H1 (cell line): ENCODE measurements around the gene PPY. TPM values are rescaled to one million over a fixed set of nuclear protein-coding genes. Genes with fewer than 3 reads are reported as not detected.

ENCODE experiments used
- CTCF ChIA-PET: fragments of 300-600 bp; sonication (Branson Sonifier 250); formaldehyde crosslinking; loops from one replicate; lab custom pipeline; 2021; ENCODE audit not compliant: partially characterized antibody; lab: Charles Lee
- POLR2A ChIA-PET: fragments of 300-600 bp; sonication (Branson Sonifier 250); formaldehyde crosslinking; loops from one replicate; lab custom pipeline; 2021; ENCODE audit warnings: inconsistent platforms; ENCODE audit not compliant: partially characterized antibody; lab: Charles Lee
- DNase-seq, 2 experiments: peaks; one replicate each; pipeline versions ENCODE4 v3.0.0 to v3.0.0-alpha.2; 2010 to 2022; ENCODE audit warnings: low spot score in 2 of 2, low read depth in 1 of 2, mixed read lengths in 1 of 2
- FAIRE-seq: peaks from 2 replicates; lab custom pipeline; 2011; peaks lifted over from hg19 to GRCh38; lab: Jason Lieb, UNC
- H2AFZ ChIP-seq: 2 replicates; pipeline ENCODE4 v1.8.1; 2012; ENCODE audit warnings: low read length, inconsistent platforms
- H2AK5ac ChIP-seq: 2 replicates; pipeline ENCODE4 v1.6.1; 2013; ENCODE audit warnings: low read depth, low read length
- H2BK120ac ChIP-seq: replicated peaks from 2 replicates; pipeline ENCODE3; 2013; ENCODE audit warnings: low read depth, low read length, inconsistent platforms
- H2BK12ac ChIP-seq: 2 replicates; pipeline ENCODE4 v1.6.1; 2013; ENCODE audit warnings: low read depth, low read length
- H2BK15ac ChIP-seq: 2 replicates; pipeline ENCODE4 v1.6.1; 2013; ENCODE audit warnings: low read length
- H2BK20ac ChIP-seq: 2 replicates; pipeline ENCODE4 v1.6.1; 2013; ENCODE audit warnings: low read length
- H2BK5ac ChIP-seq: 2 replicates; pipeline ENCODE4 v1.6.1; 2013; ENCODE audit warnings: low read depth, low read length
- H3K14ac ChIP-seq: 2 replicates; pipeline ENCODE4 v1.6.1; 2013; ENCODE audit warnings: inconsistent platforms; ENCODE audit not compliant: insufficient read length
- H3K18ac ChIP-seq: 2 replicates; pipeline ENCODE4 v1.6.1; 2013; ENCODE audit warnings: low read length; ENCODE audit errors: extremely low read depth
- H3K23ac ChIP-seq: 2 replicates; pipeline ENCODE4 v1.6.1; 2013; ENCODE audit warnings: inconsistent platforms; ENCODE audit not compliant: insufficient read length
- H3K23me2 ChIP-seq: 2 replicates; pipeline ENCODE4 v1.6.1; 2013; ENCODE audit warnings: low read depth, low read length
- H3K27ac ChIP-seq: 2 replicates; pipeline ENCODE4 v1.6.1; 2011; ENCODE audit warnings: low read depth, low read length, inconsistent platforms
- H3K27me3 ChIP-seq, 4 experiments: replicated peaks in 1 of 4; 1 replicate in 1 of 4; 2 replicates in 3 of 4; pipeline versions ENCODE4 v1.6.1 to v1.8.1; 2011 to 2013; ENCODE audit warnings: low read length in 3 of 4, mild to moderate bottlenecking in 3 of 4, inconsistent platforms in 2 of 4, mixed read lengths in 2 of 4, moderate library complexity in 1 of 4; ENCODE audit not compliant: control insufficient read depth in 3 of 4, insufficient read depth in 3 of 4; ENCODE audit errors: extremely low read depth in 1 of 4
- H3K36me3 ChIP-seq, 4 experiments: 2 replicates each; pipeline versions ENCODE4 v1.6.1 to v1.8.1; 2011 to 2013; ENCODE audit warnings: mild to moderate bottlenecking in 4 of 4, low read length in 3 of 4, moderate library complexity in 2 of 4, control low read depth in 1 of 4, inconsistent platforms in 1 of 4; ENCODE audit not compliant: insufficient read depth in 4 of 4, control insufficient read depth in 2 of 4
- H3K4ac ChIP-seq: replicated peaks from 2 replicates; pipeline ENCODE3; 2013; ENCODE audit warnings: low read length, low read depth, mixed read lengths, inconsistent platforms; ENCODE audit not compliant: insufficient read length
- H3K4me1 ChIP-seq, 4 experiments: replicated peaks in 1 of 4; 1 replicate in 1 of 4; 2 replicates in 3 of 4; pipeline versions ENCODE4 v1.6.1 to v1.8.1; 2011 to 2013; ENCODE audit warnings: low read length in 3 of 4, inconsistent platforms in 2 of 4, mixed read lengths in 1 of 4; ENCODE audit not compliant: insufficient read depth in 4 of 4, control insufficient read depth in 3 of 4
- H3K4me2 ChIP-seq, 2 experiments: 2 replicates each; pipeline versions ENCODE4 v1.6.1 to v1.8.1; 2011 to 2013; ENCODE audit warnings: low read depth in 2 of 2, low read length in 2 of 2, control low read depth in 1 of 2, inconsistent platforms in 1 of 2, mild to moderate bottlenecking in 1 of 2; ENCODE audit not compliant: insufficient read depth in 1 of 2
- H3K4me3 ChIP-seq, 4 experiments: fragments of 200-600, 300-600 bp in 1 of 4; sonication (generic), shearing (Covaris generic), sonication (Bioruptor Twin) in 1 of 4; 2 replicates each; pipeline versions ENCODE4 v1.5.1 to v1.8.1; 2011 to 2016; ENCODE audit warnings: low read length in 4 of 4, low read depth in 3 of 4, control low read depth in 2 of 4, inconsistent platforms in 2 of 4, mild to moderate bottlenecking in 2 of 4, mixed read lengths in 1 of 4, moderate library complexity in 1 of 4; ENCODE audit not compliant: insufficient read depth in 2 of 4; ENCODE audit errors: extremely low read depth in 1 of 4
- H3K56ac ChIP-seq: replicated peaks from 2 replicates; pipeline ENCODE3; 2013; ENCODE audit warnings: low read depth, mild to moderate bottlenecking, mixed read lengths, low read length, inconsistent platforms; ENCODE audit not compliant: insufficient read length
- H3K79me1 ChIP-seq: 2 replicates; pipeline ENCODE4 v1.6.1; 2013; ENCODE audit warnings: low read depth, low read length, control low read depth
- H3K79me2 ChIP-seq, 2 experiments: 2 replicates each; pipeline versions ENCODE4 v1.6.1 to v1.8.1; 2012 to 2013; ENCODE audit warnings: low read length in 2 of 2, mild to moderate bottlenecking in 2 of 2, inconsistent platforms in 1 of 2; ENCODE audit not compliant: insufficient read depth in 2 of 2, control insufficient read depth in 1 of 2
- H3K9ac ChIP-seq, 4 experiments: replicated peaks in 1 of 4; 1 replicate in 1 of 4; 2 replicates in 3 of 4; pipeline versions ENCODE4 v1.6.1 to v1.8.1; 2011 to 2013; ENCODE audit warnings: low read depth in 3 of 4, low read length in 3 of 4, control low read depth in 2 of 4, mild to moderate bottlenecking in 2 of 4, moderate library complexity in 2 of 4, inconsistent platforms in 1 of 4; ENCODE audit errors: extremely low read depth in 1 of 4
- H3K9me3 ChIP-seq, 2 experiments: 2 replicates each; pipeline versions ENCODE4 v1.6.1 to v1.8.1; 2012 to 2013; ENCODE audit warnings: mild to moderate bottlenecking in 2 of 2, moderate library complexity in 2 of 2, control low read depth in 1 of 2, inconsistent platforms in 1 of 2, low read depth in 1 of 2, low read length in 1 of 2, mixed read lengths in 1 of 2; ENCODE audit not compliant: insufficient read depth in 2 of 2
- H4K20me1 ChIP-seq, 2 experiments: replicated peaks in 1 of 2; 2 replicates each; pipeline versions ENCODE3 to v1.8.1; 2011 to 2013; ENCODE audit warnings: inconsistent platforms in 2 of 2, low read length in 2 of 2, mild to moderate bottlenecking in 1 of 2; ENCODE audit not compliant: insufficient read depth in 2 of 2, control insufficient read depth in 1 of 2
- H4K5ac ChIP-seq: 2 replicates; pipeline ENCODE4 v1.6.1; 2013; ENCODE audit warnings: low read length, low read depth, mixed read lengths, inconsistent platforms; ENCODE audit not compliant: insufficient read length
- H4K8ac ChIP-seq: 2 replicates; pipeline ENCODE4 v1.8.0; 2013; ENCODE audit warnings: mild to moderate bottlenecking, moderate library complexity, low read length, inconsistent platforms; ENCODE audit not compliant: insufficient read depth; ENCODE audit errors: extremely low read depth
- H4K91ac ChIP-seq: replicated peaks from 2 replicates; pipeline ENCODE3; 2013; ENCODE audit warnings: low read length, mixed read lengths, inconsistent platforms; ENCODE audit not compliant: insufficient read length
- ASH2L ChIP-seq: fragments of 200-600, 300-600 bp; sonication (generic); IDR thresholded peaks from one replicate; pipeline ENCODE4 v1.7.1; 2017; ENCODE audit warnings: low read length
- HDAC2 ChIP-seq, 2 experiments: fragments of 300-600 bp in 1 of 2; sonication (generic) in 1 of 2; IDR thresholded peaks; 2 replicates each; pipeline ENCODE4 v1.6.1; 2011 to 2012; ENCODE audit warnings: low read depth in 2 of 2, low read length in 2 of 2, mild to moderate bottlenecking in 2 of 2, moderate library complexity in 2 of 2, borderline replicate concordance in 1 of 2, inconsistent platforms in 1 of 2
- HDAC6 ChIP-seq: IDR thresholded peaks from one replicate; pipeline ENCODE4 v1.7.1; 2012; ENCODE audit warnings: low read depth, mild to moderate bottlenecking, inconsistent platforms, low read length, moderate library complexity
- KDM5A ChIP-seq: fragments of 200-600 bp; IDR thresholded peaks from 2 replicates; pipeline ENCODE4 v1.7.1; 2012; ENCODE audit warnings: mild to moderate bottlenecking, low read length, inconsistent platforms, mixed read lengths
- RNF2 ChIP-seq: fragments of 200-900, 300-1000 bp; sonication (generic); IDR thresholded peaks from 2 replicates; pipeline ENCODE4 v1.7.1; 2016; ENCODE audit warnings: borderline replicate concordance, low read depth, mild to moderate bottlenecking, antibody characterized with exemption, low read length; ENCODE audit not compliant: poor library complexity, severe bottlenecking; ENCODE audit errors: missing control alignments
- SIN3A ChIP-seq, 2 experiments: IDR thresholded peaks in 1 of 2; conservative IDR thresholded peaks in 1 of 2; 2 replicates each; pipeline ENCODE4 v1.6.1; 2011 to 2012; ENCODE audit warnings: low read length in 2 of 2, improper control_type of control experiment in 1 of 2, low read depth in 1 of 2, mild to moderate bottlenecking in 1 of 2
- SP2 ChIP-seq: IDR thresholded peaks from 2 replicates; pipeline ENCODE4 v1.6.1; 2012; ENCODE audit warnings: mild to moderate bottlenecking, low read length, inconsistent platforms
- SUZ12 ChIP-seq: fragments of 200-600 bp; sonication (generic); IDR thresholded peaks from 2 replicates; pipeline ENCODE4 v1.6.1; 2012; ENCODE audit warnings: mild to moderate bottlenecking, inconsistent platforms, low read length, moderate library complexity, mixed read lengths
- WGBS, 2 experiments: shearing (Covaris generic) in 1 of 2; methylation state at CpG; one replicate each; pipeline versions ENCODE4 v1.1.6 to v1.1.7; 2013 to 2015; ENCODE audit warnings: low lambda C conversion rate in 2 of 2, mixed read lengths in 2 of 2, inconsistent platforms in 1 of 2, low coverage in 1 of 2, missing lambda C conversion rate in 1 of 2; ENCODE audit not compliant: insufficient replicate concordance in 2 of 2, insufficient coverage in 1 of 2, insufficient read length in 1 of 2; ENCODE audit errors: extremely low coverage in 1 of 2, missing lambda C conversion rate in 1 of 2; 5-methylcytosine and 5-hydroxymethylcytosine counted together
- polyA plus RNA-seq, 7 experiments: library from polyadenylated mRNA; depleted of rRNA in 3 of 7; stranded (reverse) in 5 of 7; unstranded in 2 of 7; fragments of >200 nt in 5 of 7; fragments of 200-250 nt in 2 of 7; gene quantifications; 1 replicate in 5 of 7; 2 replicates in 1 of 7; 4 replicates in 1 of 7; pipeline versions ENCODE4 v1.2.1 to v1.2.3, GENCODE V29; 2011 to 2013; ENCODE audit warnings: missing spikeins in 2 of 7, mixed read lengths in 2 of 7
- total RNA-seq: library from RNA; stranded (reverse); fragmentation: NEBNext Ultra II Directional; extraction: Animal tissue kit (Norgen Biotek cat#: 25700); gene quantifications from 2 replicates; pipeline ENCODE4 v1.2.1, GENCODE V29; 2021

Gene PPY
- total and polyA plus RNA-seq, 2 of the 8 experiments (the other 6 are each of a cell fraction or from before 2014, with no cell fraction given), result 0.26 TPM; not detected in 1

- Histone ChIP-seq H3K23me2 (peaks cover 16% of the 10 kb centered on the region), H4K91ac (peak overlapping the region; percentile 55), H2AK5ac (no peak overlapping the region), H2BK15ac (no peak overlapping the region), H2BK120ac (no peak overlapping the region), H3K18ac (peak overlapping the region; percentile 88; the same call in 1 of the 2 replicates), H3K9ac (peak overlapping the region in 3 of 4 experiments; percentile 62 to 74 (median 69); a peak in 4 of 7 replicates), H3K79me1 (no peaks in the 10 kb centered on the region), H4K8ac (peak overlapping the region; percentile 83), H3K4me3 (peak overlapping the region; percentile 61 to 73 (median 70))
- 9% methylated on average over 19 of the region's 19 CpGs; no CpG with 5 or more reads in 1 of the 2 experiments for WGBS, 2 experiments
- ChIA-PET POLR2A (no interaction called here), CTCF (interaction anchor here (1.3 to 10.5 kb wide), 8 partner anchors 9 to 46 kb away, joined by 3 to 106 read pairs (median 8); partner anchors contain the start of gene PPY)
- 0 out of 4 replicates have a peak, but pooled peaks of 1 of the 2 experiments have one; percentile 31 for TF ChIP-seq HDAC2 (IDR thresholded peaks at IDR 0.05; ENCODE audit: borderline replicate concordance in 1 of 2, low read depth in 2 of 2, low read length in 2 of 2)
- TF ChIP-seq ASH2L, result peak; percentile 7
- no peak for TF ChIP-seq HDAC6
- no peak for TF ChIP-seq SP2
- TF ChIP-seq RNF2, result no peak
- TF ChIP-seq KDM5A, result no peak
- TF ChIP-seq SIN3A (conservative IDR thresholded peaks at IDR 0.05 in 1 of 2, IDR thresholded peaks at IDR 0.05 in 1 of 2; ENCODE audit: low read depth in 1 of 2, low read length in 2 of 2), result 0 out of 4 replicates have a peak, but pooled peaks of 1 of the 2 experiments have one; percentile 28
- TF ChIP-seq SUZ12, result no peak
- TF ChIP-seq, all 59 proteins: peak for 3
- H3K14ac ChIP-seq, result no peak overlapping the region
- no peak overlapping the region for H3K23ac ChIP-seq
- 0 out of 2 replicates have a peak overlapping the region, but pooled peaks have one; percentile 26 for H3K27ac ChIP-seq
- H2BK20ac ChIP-seq, result no peak overlapping the region
- peaks cover 2 to 25% (median 18%) of the 10 kb centered on the region in 4 experiments; a peak in 6 of 7 replicates for H3K27me3 ChIP-seq
- H3K56ac ChIP-seq, result no peak overlapping the region
- H3K36me3 ChIP-seq, result no peaks in the 10 kb centered on the region
- DNase-seq (no peak), FAIRE-seq (no peak)
- H3K79me2 ChIP-seq, result no peaks in the 10 kb centered on the region
- peak overlapping the region; percentile 64 for H2AFZ ChIP-seq
- H4K20me1 ChIP-seq, result no peaks in the 10 kb centered on the region
- H4K5ac ChIP-seq, result peak overlapping the region; percentile 86
- H3K4ac ChIP-seq, result no peak overlapping the region
- H3K4me1 ChIP-seq, result peaks cover 5 to 15% (median 12%) of the 10 kb centered on the region in 4 experiments
- H2BK12ac ChIP-seq, result peak overlapping the region; percentile 55; the same call in 1 of the 2 replicates
- H3K9me3 ChIP-seq, result no peaks in the 10 kb centered on the region
- peak overlapping the region; percentile 95; the same call in 1 of the 2 replicates for H2BK5ac ChIP-seq
- H3K4me2 ChIP-seq, result peak overlapping the region; percentile 86 to 90
Measured at GRCh38 chr17:43952351-43952723, 10.1 kb upstream of the PPY start.
